ENCODE measurements around the gene USP48. TPM values are rescaled to one million over a fixed set of nuclear protein-coding genes. Genes with fewer than 3 reads are reported as not detected.

The USP48 gene
- total RNA-seq, 2 donors from 2014 or later, result 36.2 to 47.5 TPM

DNA sequence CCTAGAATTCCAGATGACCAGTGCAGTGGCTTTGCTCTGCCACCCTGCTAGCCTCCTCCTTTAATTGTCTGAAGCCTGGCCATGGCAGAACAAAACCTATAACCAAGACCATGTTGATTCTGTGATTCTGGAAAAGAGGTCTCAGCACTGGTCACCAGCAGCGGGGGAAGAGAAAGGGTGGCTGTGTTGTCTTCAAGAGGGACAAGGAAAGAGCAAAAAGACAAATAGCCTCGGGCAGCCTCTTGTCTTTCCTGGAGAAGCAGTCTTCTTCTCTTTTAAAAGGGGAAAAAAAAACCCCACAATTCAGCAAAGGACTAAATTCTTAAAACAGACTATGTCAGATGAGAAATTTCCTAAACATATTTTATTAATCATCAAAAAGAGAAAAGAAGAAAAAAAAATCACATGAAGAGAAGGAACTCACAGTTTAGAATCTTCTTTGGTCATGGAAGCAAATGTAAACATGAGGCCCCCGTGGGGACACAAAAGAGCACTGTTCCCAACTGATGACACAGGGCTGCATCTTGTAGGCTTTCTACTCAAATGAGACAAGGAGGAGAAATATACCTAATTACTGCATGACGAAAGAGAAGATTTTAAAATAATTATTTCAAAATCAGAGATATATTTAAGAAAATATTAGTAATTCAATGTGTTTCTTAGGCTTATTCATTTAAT is 77.5 kb downstream of the USP48 start:
- Histone ChIP-seq H3K27me3 (replicated peaks; ENCODE audit: insufficient read depth) (no peaks in the 10 kb centered on the region), H3K36me3 (peaks cover 0 to 2% of the 10 kb centered on the region in 2 donors), H3K9me3 (no peaks in the 10 kb centered on the region), H3K4me1 (replicated peaks) (no peaks in the 10 kb centered on the region), H3K4me3 (no peak overlapping the region), H3K27ac (no peak overlapping the region)
- WGBS, result 47% methylated on average over 4 of the region's 4 CpGs
- TF ChIP-seq, protein P1, sequence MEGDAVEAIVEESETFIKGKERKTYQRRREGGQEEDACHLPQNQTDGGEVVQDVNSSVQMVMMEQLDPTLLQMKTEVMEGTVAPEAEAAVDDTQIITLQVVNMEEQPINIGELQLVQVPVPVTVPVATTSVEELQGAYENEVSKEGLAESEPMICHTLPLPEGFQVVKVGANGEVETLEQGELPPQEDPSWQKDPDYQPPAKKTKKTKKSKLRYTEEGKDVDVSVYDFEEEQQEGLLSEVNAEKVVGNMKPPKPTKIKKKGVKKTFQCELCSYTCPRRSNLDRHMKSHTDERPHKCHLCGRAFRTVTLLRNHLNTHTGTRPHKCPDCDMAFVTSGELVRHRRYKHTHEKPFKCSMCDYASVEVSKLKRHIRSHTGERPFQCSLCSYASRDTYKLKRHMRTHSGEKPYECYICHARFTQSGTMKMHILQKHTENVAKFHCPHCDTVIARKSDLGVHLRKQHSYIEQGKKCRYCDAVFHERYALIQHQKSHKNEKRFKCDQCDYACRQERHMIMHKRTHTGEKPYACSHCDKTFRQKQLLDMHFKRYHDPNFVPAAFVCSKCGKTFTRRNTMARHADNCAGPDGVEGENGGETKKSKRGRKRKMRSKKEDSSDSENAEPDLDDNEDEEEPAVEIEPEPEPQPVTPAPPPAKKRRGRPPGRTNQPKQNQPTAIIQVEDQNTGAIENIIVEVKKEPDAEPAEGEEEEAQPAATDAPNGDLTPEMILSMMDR (IDR thresholded peaks at IDR 0.05), result no peak
- TF ChIP-seq POLR2AphosphoS5 (IDR thresholded peaks at IDR 0.05), result no peak
- no peak for TF ChIP-seq POLR2A (IDR thresholded peaks at IDR 0.05)
- intact Hi-C loops (cut with DNase I), result no loop called here
- DNase-seq (ENCODE audit: low spot score), result no peak

- Histone ChIP-seq H3K9me3 (no peaks in the 10 kb centered on the region), H3K36me3 (peaks cover 0 to 2% of the 10 kb centered on the region in 2 donors), H3K4me1 (replicated peaks) (no peaks in the 10 kb centered on the region), H3K27ac (no peak overlapping the region), H3K27me3 (replicated peaks; ENCODE audit: insufficient read depth) (no peaks in the 10 kb centered on the region), H3K4me3 (no peak overlapping the region)
- DNase-seq (ENCODE audit: low spot score), result no peak
- TF ChIP-seq, protein P1 (IDR thresholded peaks at IDR 0.05), result no peak
- TF ChIP-seq POLR2A (IDR thresholded peaks at IDR 0.05) (no peak), POLR2AphosphoS5 (IDR thresholded peaks at IDR 0.05) (no peak)
- intact Hi-C loops (cut with DNase I), result no loop called here
- 91% methylated on average over 5 of the region's 5 CpGs for WGBS
Observed at GRCh38 chr1:21704145-21704544, 78.8 kb downstream of the USP48 start.

- TF ChIP-seq, protein P1 (IDR thresholded peaks at IDR 0.05), result peak in 3 of 4 experiments; percentile 40 to 55 (median 50)
- TF ChIP-seq POLR2AphosphoS5 (IDR thresholded peaks at IDR 0.05) (no peak), POLR2A (IDR thresholded peaks at IDR 0.05) (no peak)
- Histone ChIP-seq H3K27ac (no peak overlapping the region), H3K9me3 (no peaks in the 10 kb centered on the region), H3K4me1 (replicated peaks) (no peaks in the 10 kb centered on the region), H3K4me3 (no peak overlapping the region), H3K36me3 (peaks cover 0 to 2% of the 10 kb centered on the region in 2 donors), H3K27me3 (replicated peaks; ENCODE audit: insufficient read depth) (no peaks in the 10 kb centered on the region)
- 54% methylated on average over 3 of the region's 3 CpGs for WGBS
- intact Hi-C loops (cut with DNase I), result no loop called here
- DNase-seq (ENCODE audit: low spot score), result no peak
Observed at GRCh38 chr1:21703318-21703963, 79.5 kb downstream of the USP48 start.

DNA sequence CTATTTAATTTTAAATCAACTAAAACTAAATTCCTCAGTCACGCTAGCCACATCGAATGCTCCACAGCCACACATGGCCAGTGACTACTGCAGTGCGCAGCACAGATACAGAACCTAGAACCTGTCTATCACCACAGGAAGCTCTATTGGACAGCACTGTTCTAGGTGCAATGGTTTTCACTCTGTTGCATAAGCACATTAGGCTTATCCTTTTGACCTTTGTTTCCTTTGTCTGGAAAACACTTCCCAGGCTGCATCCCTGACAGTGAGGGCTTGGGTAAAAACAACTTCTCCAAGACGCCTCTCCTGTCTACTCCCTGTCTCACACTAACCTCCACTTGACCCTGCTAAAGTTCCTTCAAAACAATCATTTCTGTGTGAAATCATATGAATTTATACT is 80.2 kb downstream of the USP48 start:
- no peaks in the 10 kb centered on the region for H3K4me1 ChIP-seq (replicated peaks)
- H3K36me3 ChIP-seq, result peaks cover 0 to 2% of the 10 kb centered on the region in 2 donors
- intact Hi-C loops (cut with DNase I), result no loop called here
- H3K4me3 ChIP-seq, result no peak overlapping the region
- no peak overlapping the region for H3K27ac ChIP-seq
- no peak for DNase-seq (ENCODE audit: low spot score)
- 96% methylated on average over 4 of the region's 4 CpGs for WGBS
- no peak for TF ChIP-seq POLR2A (IDR thresholded peaks at IDR 0.05)
- no peak for TF ChIP-seq POLR2AphosphoS5 (IDR thresholded peaks at IDR 0.05)
- TF ChIP-seq, protein P1 (IDR thresholded peaks at IDR 0.05), result no peak
- no peaks in the 10 kb centered on the region for H3K9me3 ChIP-seq
- H3K27me3 ChIP-seq (replicated peaks; ENCODE audit: insufficient read depth), result no peaks in the 10 kb centered on the region

- intact Hi-C loops (cut with DNase I), result no loop called here
- H3K27me3 ChIP-seq (replicated peaks; ENCODE audit: insufficient read depth), result no peaks in the 10 kb centered on the region
- 92% methylated on average over 6 of the region's 6 CpGs for WGBS
- no peaks in the 10 kb centered on the region for H3K9me3 ChIP-seq
- H3K36me3 ChIP-seq, result peaks cover 0 to 2% of the 10 kb centered on the region in 2 donors
- H3K4me3 ChIP-seq, result no peak overlapping the region
- no peak overlapping the region for H3K27ac ChIP-seq
- no peak for DNase-seq (ENCODE audit: low spot score)
- H3K4me1 ChIP-seq (replicated peaks), result no peaks in the 10 kb centered on the region
- TF ChIP-seq POLR2AphosphoS5 (IDR thresholded peaks at IDR 0.05) (no peak), POLR2A (IDR thresholded peaks at IDR 0.05) (no peak)
- TF ChIP-seq, protein P1 (IDR thresholded peaks at IDR 0.05), result no peak
Observed at GRCh38 chr1:21701401-21701800, 81.5 kb downstream of the USP48 start.

All from prostate gland (tissue), 2 donors.